Fibroblast of skin of scalp (primary cell): Measurements from ENCODE around the gene SCRT2.
"Not testable (repeated sequence)": the region's sequence is repeated elsewhere in the genome, so short reads cannot be mapped to it uniquely, and the experiment has no call there.

ENCODE experiments used
- DNase-seq: peaks from one replicate; pipeline ENCODE4 v3.0.0-alpha.2; 2013

SCRT2 gene

GRCh38 chr20:651713-652614 is 23.6 kb downstream of the SCRT2 start:
- no peak for DNase-seq

DNA sequence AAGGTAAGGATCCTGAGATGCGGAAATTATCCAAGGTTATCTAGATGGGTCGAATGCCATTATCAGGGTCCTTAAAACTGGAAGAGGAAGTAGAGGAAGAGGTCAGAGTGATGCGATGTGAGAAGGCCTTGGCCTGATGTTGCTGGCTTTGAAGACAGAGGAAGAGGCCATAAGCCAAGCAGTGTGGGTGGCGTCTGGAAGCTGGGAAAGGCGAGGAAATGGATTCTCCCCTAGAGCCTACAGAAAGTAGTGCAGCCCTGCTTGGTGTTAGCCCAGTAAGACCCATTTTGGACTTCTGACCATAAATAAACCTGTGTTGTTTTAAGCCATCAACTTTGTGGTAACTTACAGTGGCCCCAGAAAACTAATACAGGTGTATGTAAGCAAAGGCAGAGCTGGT is 24.6 kb downstream of the SCRT2 start:
- DNase-seq: no peak

DNA sequence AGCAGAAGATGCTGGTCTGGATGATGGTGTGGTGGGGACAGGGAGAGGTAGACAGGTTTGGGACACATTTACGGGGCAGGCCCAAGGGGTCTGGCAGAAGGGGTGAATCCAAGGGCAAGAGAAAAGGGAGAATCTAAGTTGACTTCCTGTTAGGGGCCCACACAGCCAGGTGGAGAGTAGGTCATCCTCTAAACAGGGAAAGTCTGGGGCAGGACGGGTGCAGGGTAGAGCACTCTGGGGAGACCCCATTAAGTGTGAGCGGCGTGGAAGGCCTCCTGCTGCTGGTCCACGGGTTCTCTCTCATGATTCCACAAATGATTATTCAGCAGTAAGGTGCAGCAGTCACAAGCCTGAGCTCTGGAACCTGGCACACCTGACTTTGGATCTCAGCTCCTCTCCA is 25.3 kb downstream of the SCRT2 start:
- no peak for DNase-seq

GRCh38 chr20:647479-648019 is 28.1 kb downstream of the SCRT2 start:
- DNase-seq: no peak

DNA sequence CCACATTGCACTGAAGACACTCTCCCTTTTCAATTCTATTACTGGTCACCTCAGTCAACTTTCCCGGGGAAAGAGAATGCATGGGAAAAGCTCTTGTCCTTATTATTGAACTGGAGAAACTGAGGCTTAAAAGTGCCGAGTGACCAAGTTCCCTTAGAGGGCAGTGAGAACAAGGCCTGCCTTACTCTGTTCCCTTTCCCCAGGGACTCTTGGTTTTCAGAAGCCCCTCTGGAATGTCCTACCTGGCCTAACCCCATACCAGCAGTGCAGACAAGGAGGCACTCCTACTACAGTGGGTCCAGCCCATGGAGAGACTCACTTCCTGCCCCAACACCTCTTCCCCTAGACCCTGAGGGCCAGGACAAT is 28.8 kb downstream of the SCRT2 start:
- DNase-seq: no peak

DNA sequence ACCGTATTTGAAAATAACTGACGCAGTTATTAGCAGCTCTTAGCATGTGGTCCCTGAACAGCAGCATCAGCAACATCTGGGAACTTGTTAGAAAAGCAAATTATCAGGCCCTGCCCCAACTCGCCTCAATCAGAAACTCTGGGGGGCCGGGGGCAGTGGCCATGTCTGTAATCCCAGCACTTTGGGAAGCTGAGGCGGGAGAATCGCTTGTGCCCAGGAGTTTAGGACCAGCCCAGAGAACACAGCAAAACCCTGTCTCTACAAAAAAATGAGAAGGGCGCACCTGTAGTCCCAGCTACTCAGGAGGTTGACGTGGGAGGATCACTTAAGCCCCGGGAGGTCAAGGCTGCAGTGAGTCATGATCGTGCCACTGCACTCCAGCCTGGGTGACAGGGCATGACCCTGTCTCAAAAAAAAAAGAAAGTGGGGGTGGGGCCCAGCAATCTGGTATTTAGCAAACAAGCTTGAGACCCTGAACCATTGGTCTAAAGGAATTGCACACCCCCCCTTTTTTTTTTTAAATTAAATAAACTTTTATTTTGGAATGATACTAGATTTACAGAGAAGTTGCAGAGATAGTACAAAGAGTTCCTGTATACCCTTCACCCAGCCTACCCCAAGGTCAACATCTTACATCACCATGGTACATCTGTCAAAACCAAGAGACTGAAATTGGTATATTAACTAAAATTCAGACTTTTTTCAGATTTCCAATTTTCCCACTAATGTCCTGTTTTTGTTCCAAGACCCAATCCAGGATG is 29.3 kb downstream of the SCRT2 start:
- DNase-seq: no peak

GRCh38 chr20:645318-646106 is 30.1 kb downstream of the SCRT2 start:
- DNase-seq: peak; percentile 52

DNA sequence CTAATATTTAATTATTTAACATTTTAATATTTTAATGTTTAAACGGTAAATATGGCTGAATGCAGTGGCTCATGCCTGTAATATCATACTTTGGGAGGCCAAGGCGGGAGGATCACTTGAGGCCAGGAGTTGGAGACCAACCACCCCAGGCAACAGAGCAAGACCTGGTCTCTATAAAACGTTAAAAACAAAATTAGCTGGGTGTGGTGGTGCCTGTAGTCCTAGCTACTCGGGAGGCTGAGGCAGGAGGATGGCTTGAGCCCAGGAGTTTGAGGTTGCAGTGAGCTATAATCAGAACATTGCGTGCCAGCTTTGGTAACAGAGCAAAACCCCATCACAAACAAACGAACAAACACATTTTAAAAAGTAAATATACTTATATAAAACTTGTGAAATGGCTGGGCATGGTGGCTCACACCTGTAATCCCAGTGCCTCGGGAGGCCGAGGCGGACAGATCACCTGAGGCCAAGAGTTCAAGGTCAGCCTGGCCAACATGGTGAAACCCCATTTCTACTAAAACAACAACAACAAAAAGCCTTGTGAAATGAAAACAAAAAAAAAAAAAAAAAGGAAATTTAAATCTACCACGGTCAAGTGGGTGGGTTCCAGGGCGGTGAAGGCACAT is 30.8 kb downstream of the SCRT2 start:
- no peak for DNase-seq

DNA sequence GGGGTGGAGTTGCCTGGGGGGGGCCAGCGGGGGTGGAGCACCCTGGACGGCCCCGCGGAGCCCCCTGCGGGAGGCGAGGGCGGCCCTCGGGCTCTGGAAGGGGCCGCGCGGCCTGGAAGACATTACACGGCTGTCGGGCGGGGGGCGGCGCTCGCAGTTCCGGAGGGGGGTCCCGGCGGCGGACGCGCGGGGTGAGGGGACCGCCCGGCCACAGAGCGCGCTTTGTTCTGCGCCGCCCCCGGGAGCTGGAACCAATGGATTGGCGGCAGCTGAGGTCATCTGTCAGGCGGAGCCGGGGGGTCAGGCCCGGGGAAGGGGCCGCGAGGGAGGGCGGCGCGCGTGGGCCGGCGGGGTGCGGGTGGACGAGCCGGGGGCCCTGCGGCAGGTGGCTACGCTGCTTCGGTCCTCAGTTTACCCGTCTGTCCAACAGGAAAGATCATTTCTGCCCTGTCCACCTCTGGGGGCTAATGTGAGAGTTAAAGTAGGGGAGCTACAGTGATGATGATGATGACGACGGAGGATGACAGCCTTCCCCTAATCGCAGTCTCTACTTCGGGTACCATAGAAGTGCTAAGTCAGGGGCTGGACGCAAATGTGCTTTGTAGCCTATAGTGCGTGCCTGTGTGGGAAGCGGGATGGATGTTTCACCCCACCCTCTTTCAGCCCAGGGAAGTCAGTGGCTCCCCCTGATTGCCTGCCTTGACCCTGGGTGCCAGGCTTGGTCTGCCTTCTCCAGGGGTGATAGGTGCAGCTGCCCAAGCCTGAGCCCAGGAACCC is 33.0 kb downstream of the SCRT2 start:
- no peak for DNase-seq

GRCh38 chr20:642013-642397 is 33.6 kb downstream of the SCRT2 start:
- not testable (repeated sequence) for DNase-seq

GRCh38 chr20:641516-641875 is 34.1 kb downstream of the SCRT2 start:
- peak; percentile 11 for DNase-seq

DNA sequence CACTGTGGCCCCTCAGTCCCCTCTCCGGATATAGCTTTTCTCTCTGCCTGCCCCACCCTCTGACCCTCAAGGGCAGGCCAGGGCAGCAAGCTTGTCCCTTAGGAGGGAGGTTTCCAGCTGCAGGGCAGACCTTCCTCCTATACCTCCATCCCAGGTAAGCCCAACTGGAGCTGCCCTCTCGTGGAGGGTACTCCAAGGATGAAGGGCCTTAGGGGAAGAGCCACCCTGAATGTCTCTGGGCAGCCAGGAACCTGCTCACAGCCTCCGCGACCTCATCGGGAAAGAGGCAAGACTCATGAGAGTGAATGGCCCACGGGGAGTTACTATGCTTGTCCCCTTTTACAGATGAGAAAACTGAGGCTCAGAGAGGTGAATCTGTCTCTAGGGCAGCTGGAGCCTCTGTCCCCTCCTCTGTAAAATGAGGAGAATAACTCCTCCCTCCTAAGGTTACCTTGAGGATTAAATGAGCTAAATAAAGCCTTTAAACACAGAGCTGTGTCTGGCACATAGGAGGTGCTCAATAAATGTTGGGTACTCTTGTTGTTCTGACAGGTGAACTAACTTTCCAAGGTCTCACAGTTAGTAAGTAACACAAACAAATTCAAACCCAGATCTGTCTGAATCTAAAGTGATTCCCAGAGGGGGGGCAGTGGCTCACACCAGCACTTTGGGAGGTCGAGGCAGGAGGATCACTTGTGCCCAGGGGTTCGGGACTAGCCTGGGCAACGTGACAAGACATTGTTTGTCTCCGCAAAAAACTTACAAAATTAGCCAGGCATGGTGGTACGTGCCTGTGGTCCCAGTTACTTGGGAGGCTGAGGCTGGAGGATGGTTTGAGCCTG is 34.7 kb downstream of the SCRT2 start:
- DNase-seq: no peak

DNA sequence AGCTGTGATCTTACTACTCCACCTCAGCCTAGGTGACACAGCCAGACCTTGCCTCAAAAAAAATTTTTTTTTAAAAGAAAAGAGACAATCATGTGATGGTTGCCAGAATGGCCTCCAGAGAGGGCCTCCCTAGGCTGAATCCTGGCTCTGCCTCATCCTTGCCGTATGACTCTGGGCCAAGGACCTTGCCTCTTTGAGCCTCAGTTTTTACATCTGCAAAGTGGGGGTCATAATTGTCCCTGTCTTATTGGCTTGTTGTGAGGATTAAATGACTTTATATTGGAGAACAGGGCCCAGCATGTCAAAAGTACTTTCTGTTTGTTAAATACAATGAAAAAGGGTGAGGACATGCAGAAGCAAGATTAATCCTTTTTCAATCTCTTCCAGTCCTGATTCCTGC is 37.0 kb downstream of the SCRT2 start:
- DNase-seq: no peak

DNA sequence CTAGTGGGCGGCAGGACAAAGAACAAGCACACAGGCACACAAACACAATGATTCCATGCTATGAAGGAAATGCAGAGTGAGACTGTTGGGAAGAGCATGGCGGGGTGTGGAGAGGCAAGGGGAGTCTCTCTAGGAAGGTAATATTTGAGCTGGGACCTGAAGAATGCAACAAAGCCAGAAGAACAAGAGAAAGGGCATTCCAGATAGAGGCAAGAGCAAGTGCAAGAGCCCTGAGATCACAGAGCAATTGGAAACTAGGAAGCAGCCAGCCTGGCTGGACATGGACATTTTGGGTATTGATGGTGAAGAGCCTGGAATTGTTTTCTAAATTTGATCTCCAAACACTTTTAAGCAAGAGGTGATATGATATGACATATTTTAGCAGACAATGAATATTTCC is 38.0 kb downstream of the SCRT2 start:
- no peak for DNase-seq

DNA sequence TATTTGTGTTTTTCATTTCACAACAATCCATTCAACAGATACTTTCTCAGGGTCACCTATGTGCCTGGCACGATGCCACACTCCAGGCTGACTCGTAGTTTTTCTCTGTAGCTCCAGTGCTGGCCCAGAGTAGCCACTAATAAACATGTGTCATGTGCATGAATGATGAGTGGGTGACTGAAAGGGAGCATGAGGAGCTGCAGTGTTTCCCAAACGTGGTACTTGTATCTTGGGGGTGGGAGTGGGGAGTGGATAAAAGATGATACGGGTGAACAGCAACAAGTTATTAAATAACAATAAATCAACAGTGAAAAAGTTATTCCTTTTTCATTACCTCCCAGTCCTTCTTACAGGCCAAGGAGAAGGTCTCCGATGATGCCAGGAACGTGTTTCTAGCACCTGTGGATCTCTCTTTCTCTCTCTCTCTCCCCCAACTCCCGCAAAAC is 39.7 kb downstream of the SCRT2 start:
- DNase-seq: no peak

DNA sequence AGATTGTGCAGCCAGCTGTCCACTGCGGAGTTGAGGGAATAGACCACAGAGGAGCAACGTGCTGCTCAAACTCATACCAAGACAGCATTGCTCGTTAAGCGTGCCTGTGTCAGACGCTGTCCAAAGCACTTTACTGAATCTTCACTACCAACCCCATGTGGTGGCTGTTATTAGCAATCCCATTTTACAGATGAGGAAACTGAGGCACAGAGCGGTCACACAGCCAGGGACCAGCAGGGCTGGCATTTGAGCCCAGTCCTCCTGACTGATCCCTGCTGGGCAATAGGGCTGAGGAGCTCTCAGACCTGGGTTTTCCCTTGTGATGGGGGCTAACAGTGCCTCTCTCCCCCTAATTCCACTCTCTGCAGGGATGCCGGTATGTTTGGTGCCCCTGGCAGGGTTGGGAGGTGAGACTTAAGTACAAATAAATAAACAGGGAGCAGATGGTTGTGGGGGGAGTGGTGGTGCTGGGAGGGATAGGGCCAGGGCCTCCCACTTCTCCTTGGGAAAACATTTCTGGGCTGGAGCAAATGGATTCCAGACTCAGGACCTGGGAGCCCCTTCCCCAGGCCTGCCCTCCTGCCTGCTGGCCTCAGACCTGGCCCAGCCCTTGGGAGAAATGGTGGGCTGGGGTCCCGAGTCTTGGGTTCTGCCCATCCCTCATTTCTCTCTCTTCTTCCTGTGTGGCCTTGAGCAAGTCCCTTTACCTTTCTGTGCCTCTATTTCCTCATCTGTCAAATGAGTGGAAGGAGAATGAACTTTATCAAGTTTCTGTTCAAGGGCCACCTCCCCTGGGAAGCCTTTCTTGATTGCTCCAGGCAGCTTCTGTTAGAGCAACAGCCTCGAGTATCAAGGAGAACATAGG is 40.3 kb downstream of the SCRT2 start:
- no peak for DNase-seq

DNA sequence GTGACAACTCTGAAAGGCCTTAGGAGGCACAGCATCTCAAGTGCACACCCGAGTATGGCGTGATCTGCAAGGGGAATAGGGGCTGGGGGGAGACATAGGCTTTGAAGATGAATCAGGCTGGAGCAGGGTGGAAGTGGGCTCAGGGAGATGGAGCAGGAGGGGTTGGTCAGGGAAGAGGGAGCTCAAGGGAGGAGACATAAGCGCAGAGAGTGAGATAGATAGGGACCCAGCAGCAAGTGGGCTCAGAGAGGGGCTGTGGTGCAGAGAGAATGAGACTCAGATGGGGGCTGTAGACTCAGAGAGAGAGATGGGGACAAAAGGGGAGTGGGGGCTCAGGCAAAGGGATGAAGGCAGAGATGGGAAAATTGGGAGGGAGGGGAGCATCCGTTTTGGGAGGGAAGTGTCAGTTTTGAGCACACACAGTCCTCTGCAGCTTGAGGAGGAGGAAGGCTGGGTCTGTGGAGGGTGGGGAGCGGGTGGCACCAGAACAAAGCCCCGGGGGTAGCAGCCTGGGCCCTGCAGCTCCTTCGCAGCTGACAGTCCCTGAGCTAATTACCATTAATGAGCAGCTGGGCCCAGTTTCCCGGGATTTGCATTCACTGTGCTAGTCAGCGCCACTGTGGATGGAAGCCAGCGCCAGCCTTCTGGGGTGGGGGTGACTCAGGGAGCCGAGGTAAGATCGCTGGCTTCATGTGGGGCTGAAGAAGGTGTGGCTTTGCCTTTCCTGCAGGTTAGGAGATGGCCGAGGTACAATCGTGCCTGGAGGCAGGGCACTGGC is 41.3 kb downstream of the SCRT2 start:
- DNase-seq: no peak

- peak; percentile 46 for DNase-seq
Measured at GRCh38 chr20:631101-631500, 44.5 kb downstream of the SCRT2 start.

- no peak for DNase-seq
Measured at GRCh38 chr20:626579-626978, 49.0 kb downstream of the SCRT2 start.
